Adipose tissue (tissue), 3 donors: Measurements from ENCODE around the gene ATP2B2. TPM values are rescaled to one million over a fixed set of nuclear protein-coding genes. Genes with fewer than 3 reads are reported as not detected.

ENCODE experiments used
- H3K27ac ChIP-seq: one replicate; pipeline ENCODE4 v1.5.1; 2013; ENCODE audit warnings: low read depth, low read length
- whole genome bisulfite sequencing, 3 donors: extraction: QIAGEN DNeasy Blood & Tissue Kit; methylation state at CpG; one replicate each; pipeline ENCODE4 v1.1.7; 2013; 5-methylcytosine and 5-hydroxymethylcytosine counted together
- polyA plus RNA-seq, 3 donors: library from polyadenylated mRNA; stranded (reverse); fragments of 200-250 nt; gene quantifications; one replicate each; pipeline ENCODE4 v1.2.3, GENCODE V29; 2013
- donor health status: healthy with polysubstance abuse.
- donor health status: Bipolar disorder and iron deficiency.
- donor health status: healthy.

Gene ATP2B2
- polyA plus RNA-seq, 3 donors: 0.02 to 0.79 (median 0.03) TPM

- no peak overlapping the region for H3K27ac ChIP-seq
- 48 to 56% (median 52%) methylated on average over 9 of the region's 9 CpGs for WGBS, 3 donors
Measured at GRCh38 chr3:10445561-10446175, 59.7 kb downstream of the ATP2B2 start.

GRCh38 chr3:10444511-10444910, 60.9 kb downstream of the ATP2B2 start:
- H3K27ac ChIP-seq: no peak overlapping the region
- WGBS, 3 donors: 62 to 72% (median 70%) methylated on average over 10 of the region's 10 CpGs

DNA sequence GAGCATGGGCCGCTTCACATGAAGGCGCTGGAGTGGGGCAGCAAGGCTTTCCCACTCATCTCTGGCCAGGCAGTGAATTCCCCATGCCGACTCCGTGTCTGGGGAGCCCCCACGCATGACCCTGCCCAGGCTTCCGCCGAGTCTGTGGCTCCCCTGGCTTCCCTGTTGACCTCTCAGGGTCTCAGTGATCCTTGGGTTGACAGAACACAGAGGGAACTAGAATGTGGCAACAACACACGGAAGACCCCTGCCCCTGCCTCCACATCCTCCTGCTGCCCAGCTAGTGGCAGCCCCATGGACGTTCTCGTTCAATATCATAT, 61.3 kb downstream of the ATP2B2 start:
- no peak overlapping the region for H3K27ac ChIP-seq
- WGBS, 3 donors: 75 to 84% (median 82%) methylated on average over 10 of the region's 10 CpGs

GRCh38 chr3:10443272-10444109, 61.9 kb downstream of the ATP2B2 start:
- H3K27ac ChIP-seq: no peak overlapping the region
- WGBS, 3 donors: 73 to 77% (median 73%) methylated on average over 15 of the region's 15 CpGs

- H3K27ac ChIP-seq: no peak overlapping the region
- WGBS, 3 donors: 64 to 75% (median 71%) methylated on average over 10 of the region's 10 CpGs
Measured at GRCh38 chr3:10442151-10442795, 63.1 kb downstream of the ATP2B2 start.

DNA sequence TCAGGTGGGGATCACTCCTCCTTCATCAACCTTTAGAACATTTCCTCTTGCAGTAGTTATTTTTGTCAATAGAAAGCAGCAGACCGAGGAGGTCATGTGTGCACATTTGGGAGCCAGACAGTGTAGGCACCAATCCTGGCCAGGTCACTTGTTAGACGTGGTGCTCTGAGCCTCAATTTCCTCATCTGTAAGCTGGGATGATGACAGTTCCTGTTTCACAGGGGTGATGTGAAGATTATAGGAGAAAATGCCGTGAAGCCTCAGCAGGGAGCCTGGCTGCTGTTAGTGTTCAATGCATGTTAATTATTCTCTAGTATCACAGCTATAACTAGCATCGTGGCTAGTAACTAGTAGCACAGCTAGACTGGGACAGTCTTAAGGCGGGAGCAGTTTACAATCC, 64.7 kb downstream of the ATP2B2 start:
- 60 to 72% (median 69%) methylated on average over 5 of the region's 5 CpGs for WGBS, 3 donors
- H3K27ac ChIP-seq: no peak overlapping the region

GRCh38 chr3:10438902-10439610, 66.3 kb downstream of the ATP2B2 start:
- WGBS, 3 donors: 85 to 91% (median 87%) methylated on average over 8 of the region's 8 CpGs
- no peak overlapping the region for H3K27ac ChIP-seq

DNA sequence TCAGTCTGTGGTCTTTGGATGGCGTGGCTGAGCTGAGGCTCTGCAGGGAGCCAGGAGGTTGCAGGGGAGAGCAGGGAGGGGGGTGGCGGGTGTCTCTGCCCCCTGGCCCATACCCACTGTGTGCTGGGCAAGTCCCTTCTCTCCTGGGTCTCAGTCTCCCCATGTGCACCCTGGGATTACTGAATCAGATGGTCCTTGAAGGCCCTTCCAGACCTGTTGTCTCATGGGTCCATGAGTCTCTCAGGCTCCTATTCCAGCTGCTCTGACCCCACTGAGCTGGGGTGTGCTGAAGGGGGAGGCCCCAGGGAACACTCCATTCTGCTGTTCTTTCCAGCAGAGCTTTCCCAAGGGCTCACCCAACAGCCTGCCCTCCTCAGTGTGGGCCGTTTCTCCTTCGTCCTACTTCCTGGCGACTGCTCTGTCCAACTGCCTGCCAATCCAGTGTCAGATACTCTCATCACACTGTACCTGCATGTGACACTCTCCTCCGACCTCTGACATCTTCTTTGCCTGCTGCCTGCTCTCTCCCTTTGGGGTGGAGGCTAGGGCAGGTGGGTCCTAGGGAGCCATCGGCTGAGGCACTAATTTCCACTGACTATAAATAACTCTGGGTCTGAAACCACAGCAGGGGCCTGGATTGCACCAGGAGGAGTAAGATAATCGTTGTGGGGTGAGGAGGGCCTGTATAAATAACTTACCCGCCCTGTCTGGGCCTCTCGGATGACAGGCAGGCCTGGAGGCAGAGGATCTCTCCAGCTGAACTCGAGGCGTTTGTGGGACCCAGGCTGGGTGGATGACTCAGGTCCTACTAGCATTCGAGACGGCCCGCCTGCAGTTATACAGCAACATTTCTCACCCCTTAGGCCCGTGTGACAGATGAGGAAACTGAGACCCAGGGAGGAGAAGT, 67.1 kb downstream of the ATP2B2 start:
- 58 to 64% (median 60%) methylated on average over 16 of the region's 16 CpGs for WGBS, 3 donors
- no peak overlapping the region for H3K27ac ChIP-seq

GRCh38 chr3:10437272-10437994, 68.0 kb downstream of the ATP2B2 start:
- H3K27ac ChIP-seq: no peak overlapping the region
- 59 to 71% (median 66%) methylated on average over 7 of the region's 7 CpGs for WGBS, 3 donors

GRCh38 chr3:10435850-10436249, 69.5 kb downstream of the ATP2B2 start:
- 78 to 82% (median 80%) methylated on average over 3 of the region's 3 CpGs for WGBS, 3 donors
- H3K27ac ChIP-seq: no peak overlapping the region

DNA sequence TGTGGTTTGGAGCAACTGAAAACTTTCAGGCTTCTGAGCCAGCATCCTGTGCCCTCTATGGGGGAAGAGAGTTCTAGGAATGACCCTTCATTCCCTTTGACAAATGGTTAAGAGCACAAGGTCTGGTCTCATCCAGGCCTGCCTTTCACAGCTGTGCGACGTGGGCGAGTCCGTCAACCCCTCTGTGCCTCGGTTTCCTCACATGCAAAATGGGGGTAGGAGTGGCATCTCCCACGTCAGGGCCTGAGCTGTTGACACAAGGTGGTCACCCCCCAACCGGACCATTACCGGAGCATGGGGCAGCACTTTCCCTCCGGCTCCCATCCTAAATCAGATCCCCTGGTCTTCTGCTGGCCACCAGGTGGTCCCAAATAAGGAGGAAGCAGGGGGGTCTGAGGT, 70.4 kb downstream of the ATP2B2 start:
- H3K27ac ChIP-seq: no peak overlapping the region
- WGBS, 3 donors: 80 to 83% (median 81%) methylated on average over 9 of the region's 9 CpGs

- 72 to 86% (median 79%) methylated on average over 2 of the region's 2 CpGs for WGBS, 3 donors
- H3K27ac ChIP-seq: no peak overlapping the region
Measured at GRCh38 chr3:10434144-10434937, 71.0 kb downstream of the ATP2B2 start.

DNA sequence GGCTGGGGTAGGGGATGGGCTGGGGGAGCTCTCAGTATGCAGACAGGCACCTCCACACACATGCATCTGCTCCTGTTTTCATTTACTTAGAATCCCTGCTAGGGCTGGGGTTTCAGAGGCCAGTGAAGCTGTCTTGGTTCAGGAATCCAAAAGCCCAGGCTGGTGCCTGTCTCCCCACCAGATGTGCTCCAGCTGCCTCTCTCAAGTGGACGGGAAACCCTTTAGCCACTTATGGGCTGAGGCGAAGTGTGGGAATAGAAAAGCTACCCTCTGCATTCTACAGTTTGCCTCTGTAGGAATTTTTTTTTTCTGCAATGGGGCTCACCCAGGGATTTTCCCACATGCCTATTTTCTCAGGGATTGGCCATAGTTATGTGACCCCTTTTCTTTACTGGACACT, 72.5 kb downstream of the ATP2B2 start:
- WGBS, 3 donors: 54 to 69% (median 67%) methylated on average over 2 of the region's 2 CpGs
- H3K27ac ChIP-seq: no peak overlapping the region

GRCh38 chr3:10432156-10432845, 73.1 kb downstream of the ATP2B2 start:
- WGBS, 3 donors: 71 to 82% (median 80%) methylated on average over 16 of the region's 16 CpGs
- H3K27ac ChIP-seq: no peak overlapping the region

DNA sequence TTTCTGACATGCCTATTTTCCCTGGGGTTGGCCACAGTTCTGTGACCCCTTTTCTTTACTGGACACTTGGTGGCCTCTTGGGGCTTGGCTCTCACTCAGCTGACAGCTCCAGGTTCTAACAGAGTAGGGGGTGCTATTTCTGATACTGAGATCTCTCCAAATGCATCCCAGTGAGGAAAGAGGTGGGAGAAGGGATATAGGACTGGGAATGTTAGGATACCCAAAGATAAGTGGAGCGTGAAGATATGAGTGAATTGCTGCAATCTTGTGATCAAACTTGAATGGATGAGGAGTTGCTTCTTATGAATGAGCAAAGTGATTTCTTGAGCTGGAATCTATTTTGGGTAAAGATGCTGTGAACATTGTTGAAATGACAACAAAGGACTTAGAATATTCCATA, 74.6 kb downstream of the ATP2B2 start:
- 88 to 97% (median 91%) methylated on average over 1 of the region's 1 CpG for WGBS, 3 donors
- no peak overlapping the region for H3K27ac ChIP-seq

- H3K27ac ChIP-seq: no peak overlapping the region
- WGBS, 3 donors: 52 to 63% (median 61%) methylated on average over 12 of the region's 12 CpGs
Measured at GRCh38 chr3:10428406-10429091, 76.8 kb downstream of the ATP2B2 start.
